NOMO-1 treated with DMSO at 0.1 percent for 48 hours (cell line): ENCODE measurements around the gene ADAM10.

ENCODE experiments used
- DNase-seq: peaks from one replicate; lab custom pipeline; 2025; ENCODE audit not compliant: unreplicated experiment; lab: John Stamatoyannopoulos, UW

The ADAM10 gene

DNA sequence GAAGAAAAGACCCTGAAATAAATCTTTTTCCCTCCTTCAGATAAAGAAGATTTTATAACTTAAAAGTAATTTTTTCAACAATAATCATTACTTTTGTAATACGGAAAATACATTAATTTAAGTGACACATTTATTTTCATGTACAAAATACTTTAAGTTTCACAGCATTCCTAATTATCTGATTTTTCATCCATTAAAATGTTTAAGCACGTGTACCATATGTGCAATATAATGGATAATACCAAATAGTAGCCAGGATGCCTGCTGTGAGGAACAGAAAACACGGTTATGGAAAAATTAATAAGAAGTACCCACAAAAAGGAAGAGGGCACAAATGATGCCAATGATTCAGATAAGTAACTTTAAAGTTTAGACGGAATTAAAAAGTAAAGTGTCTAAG, 33.5 kb downstream of the ADAM10 start:
- DNase-seq: no peak

DNA sequence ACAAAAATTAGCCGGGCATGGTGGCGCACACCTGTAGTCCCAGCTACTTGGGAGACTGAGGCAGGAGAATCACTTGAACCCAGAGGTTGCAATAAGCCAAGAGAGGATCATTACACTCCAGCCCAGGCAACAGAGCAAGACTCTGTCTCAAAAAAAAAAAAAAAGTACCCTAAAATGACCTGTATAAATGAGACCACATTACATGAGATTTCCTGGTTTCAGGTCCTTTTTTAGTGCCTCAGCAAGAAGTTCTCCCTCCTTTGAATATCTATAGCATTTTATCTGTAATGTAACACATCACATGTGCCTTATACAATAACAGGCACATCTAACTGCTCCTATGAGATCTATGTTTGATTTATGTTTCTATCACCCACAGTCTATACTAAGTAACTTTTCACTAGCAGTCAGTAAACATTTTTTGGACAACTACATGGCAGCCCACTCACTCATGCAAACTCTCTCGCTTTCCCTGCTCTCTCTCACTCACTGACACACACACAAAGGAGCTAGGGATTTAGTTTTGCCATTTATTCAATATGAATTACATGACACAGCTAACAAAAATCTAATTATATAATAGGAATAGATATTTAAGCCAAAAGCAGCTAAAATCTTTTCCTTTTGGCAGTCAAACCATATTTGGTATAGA, 34.1 kb downstream of the ADAM10 start:
- peak; percentile 67 for DNase-seq

DNA sequence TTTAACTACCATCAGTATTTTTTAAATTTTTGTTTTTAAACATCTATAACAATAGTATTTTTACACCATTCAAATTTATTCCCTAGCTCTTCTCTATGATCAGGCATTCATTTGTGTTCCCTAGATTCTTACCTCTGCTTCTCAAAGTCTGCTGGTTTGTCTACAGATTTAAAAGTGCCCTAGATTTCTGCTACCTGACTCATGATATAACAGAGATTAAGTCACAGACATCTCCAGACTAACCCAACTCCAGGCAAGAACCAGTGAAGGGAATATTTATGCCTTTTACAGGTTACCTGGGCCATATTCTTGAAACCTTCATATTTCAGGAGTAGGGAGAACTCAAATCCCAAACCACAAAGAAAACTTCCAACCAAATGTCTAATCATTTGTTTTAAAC, 38.8 kb downstream of the ADAM10 start:
- no peak for DNase-seq

DNA sequence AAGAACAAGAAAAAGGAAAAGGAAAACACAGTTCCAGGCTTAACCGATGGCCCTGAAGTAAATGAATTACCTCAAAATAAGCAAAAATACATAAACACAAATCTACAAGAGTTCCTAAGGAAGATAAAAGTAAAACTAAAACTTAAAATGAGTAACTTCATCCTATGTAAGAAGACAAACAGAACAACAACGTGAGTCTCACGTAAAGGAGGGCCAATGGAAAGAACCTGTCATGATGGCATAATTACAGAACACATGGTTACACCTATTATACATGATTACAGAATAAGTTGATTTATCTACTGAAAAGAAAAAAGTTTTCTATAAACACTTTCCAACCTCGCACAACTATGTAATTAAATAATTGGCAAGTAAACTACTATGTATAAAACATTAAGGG, 42.1 kb downstream of the ADAM10 start:
- no peak for DNase-seq

DNA sequence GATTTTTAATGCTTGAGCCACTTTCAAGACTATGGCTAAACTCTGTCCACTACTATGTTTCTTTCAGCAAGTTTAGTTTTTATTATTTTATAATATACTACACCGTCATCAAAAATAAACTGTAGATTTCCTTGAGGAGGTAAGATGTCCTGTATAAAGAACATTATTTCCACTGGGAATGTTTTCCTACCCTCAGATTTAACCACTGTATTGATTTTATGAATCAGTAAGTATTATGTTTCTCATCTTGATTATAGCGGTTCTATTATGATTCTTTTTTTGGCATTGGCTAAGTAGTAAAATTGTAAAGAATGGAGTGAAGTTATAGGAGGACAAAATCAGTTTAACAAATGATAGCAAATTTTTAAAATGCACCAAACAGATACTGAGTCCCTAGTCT, 44.4 kb downstream of the ADAM10 start:
- no peak for DNase-seq

DNA sequence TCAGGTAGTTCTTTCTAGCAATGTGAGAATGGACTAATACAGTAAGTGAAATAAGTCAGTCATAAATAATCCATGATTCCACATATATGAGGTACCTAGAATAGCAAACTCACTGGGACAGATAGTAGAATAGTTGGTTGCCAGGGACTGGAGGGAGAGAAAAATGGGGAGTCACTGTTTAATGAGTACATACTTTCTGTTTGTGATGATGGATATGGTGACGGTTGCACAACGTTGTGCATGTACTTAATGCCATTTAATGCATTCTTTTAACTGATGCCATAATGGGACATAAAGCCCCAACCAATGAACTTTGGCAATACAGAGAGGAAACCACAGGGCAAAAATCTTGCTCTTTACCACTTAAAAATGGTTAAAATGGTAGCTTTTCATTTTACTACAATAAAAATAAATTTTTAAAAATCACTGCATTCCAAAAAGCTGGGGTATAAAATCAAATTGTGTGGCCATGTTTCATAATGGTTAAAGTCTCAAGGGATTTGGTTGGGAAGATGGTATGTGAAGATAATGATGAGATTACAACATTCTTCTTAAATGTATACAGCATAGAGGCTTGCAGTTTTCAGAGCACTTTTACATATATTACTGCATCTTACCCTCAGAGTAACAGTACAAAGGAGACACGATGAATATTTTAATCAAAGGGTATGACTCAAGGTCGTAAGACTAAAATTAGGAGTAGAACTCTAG, 45.2 kb downstream of the ADAM10 start:
- DNase-seq: no peak

DNA sequence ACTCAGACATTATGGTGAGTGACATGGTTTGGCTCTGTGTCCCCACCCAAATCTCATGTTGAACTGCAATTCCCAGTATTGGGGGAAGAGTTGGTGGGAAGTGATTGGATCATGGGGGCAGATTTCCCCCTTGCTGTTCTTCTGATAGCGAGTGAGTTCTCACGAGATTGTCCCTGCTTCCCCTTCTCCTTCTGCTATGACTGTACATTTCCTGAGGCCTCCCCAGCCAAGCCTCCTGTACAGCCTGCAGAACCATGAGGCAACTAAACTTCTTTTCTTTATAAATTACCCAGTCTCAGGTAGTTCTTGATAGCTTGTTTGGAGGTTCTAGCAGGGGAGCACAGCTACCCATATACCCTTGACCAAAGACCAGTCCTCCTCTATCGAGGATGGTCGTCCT, 45.9 kb downstream of the ADAM10 start:
- peak; percentile 13 for DNase-seq

DNA sequence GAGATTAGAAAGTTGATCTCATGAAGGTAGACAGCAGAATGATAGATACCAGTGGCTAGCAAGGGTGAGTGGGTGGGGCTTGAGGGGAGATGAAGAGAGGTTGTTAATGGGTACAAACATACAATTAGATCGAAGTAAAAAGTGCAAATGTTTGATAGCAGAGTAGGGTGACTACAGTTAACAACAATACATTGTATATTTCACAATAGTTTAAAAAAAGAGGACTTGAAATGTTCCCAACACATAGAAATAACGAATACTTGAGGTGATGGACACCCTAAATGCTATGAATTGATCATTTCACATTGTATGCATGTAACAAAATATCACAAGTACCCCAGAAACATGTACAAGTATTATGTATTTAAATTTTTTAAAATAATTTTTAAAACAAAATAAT, 47.3 kb downstream of the ADAM10 start:
- no peak for DNase-seq

DNA sequence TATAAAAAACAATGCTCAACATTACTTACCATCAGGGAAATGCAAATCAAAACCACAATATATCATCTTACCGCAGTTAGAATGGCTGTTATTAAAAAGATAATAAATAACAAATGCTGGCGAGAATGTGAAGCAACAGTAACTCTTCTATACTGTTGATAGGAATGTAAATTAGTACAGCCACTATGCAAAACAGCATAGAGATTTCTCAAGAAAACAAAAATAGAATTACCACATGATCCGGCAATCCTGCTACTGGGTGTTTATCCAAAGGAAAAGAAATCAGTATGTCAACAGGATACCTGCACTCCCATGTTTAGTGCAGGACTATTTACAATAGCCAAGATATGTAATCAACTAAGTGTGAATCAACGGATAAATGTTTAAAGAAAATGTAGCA, 48.1 kb downstream of the ADAM10 start:
- DNase-seq: no peak

DNA sequence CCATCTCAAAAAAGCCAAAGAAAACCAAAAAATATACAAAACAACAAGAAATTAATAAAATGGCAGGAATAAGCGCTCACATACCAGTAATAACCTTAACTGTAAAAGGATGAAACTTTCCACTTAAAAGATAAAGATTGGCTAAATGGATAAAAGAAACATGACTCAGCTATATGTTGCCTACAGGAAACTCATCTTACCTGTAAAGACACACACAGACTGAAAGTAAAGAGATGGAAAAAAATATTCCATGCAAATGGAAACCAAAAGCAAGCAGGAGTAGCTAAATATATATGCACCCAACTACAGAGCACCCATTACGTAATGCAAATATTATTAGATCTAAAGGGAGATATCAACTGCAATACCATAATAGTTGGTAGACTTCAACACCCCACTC, 49.7 kb downstream of the ADAM10 start:
- DNase-seq: no peak

DNA sequence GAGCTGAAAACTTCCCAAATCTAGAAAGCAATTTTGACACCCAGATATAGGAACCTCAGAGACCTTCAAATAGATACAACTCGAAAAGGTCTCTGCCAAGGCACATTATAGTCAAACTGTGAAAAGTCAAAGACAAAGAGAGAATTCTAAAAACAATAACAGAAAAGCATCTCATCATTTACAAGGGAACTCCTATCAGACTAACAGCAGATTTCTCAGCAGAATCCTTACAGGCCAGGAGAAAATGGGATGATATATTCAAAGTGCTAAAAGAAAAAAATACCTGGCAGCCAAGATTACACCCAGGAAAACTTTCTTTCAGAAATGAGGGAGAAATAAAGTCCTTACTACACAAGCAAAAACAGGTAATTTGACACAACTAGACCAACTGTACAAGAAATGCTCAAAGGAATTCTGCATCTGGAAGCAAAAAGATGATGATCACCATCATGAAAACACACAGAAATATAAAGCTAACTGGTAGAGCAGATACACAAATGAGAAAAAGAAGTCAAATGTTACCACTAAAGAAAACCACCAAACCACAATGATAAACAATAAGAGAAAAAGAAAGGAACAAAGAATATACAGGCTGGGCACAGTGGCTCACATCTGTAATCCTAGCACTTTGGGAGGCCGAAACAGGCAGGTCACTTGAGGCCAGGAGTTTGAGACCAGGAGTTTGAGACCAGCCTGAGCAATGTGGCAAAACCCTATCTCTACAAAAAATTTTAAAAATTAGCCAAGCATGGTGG, 50.4 kb downstream of the ADAM10 start:
- DNase-seq: no peak

DNA sequence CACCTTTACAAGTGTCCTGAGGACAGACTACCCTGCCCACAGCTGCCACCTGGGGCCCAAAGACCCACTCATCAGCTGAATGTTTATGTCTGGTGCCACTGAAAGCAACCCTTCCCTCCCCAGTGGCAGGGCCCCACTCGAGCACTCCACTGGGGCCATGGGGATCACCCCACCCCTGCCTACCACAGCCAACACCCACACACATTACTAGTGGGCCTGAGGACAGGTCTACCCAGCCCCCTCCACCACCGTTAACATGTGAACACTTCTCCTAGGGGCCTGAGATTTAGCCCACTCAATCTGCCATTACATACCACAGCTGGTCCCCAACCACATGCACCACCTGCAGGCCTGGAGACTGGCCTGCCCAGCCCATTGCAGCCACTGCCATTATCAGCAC, 52.3 kb downstream of the ADAM10 start:
- no peak for DNase-seq

DNA sequence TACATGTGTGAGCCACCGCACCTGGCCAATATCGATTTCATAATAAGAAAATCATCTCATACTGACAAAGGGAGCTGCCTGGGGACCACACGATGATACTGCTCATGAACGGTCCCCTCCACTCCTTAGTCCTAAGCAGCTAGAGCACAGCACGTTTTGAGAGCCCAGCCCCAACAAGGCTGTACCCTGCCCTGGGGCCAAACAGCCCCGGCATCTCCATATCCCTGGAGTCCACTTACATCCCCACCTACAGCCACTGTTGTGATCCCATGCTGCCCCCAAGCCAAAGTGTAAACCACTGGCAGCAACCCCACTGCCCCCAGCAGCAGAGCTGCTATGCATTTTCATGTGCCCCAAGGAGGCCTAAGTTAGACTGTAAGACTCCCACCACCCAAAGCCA, 52.8 kb downstream of the ADAM10 start:
- DNase-seq: no peak

DNA sequence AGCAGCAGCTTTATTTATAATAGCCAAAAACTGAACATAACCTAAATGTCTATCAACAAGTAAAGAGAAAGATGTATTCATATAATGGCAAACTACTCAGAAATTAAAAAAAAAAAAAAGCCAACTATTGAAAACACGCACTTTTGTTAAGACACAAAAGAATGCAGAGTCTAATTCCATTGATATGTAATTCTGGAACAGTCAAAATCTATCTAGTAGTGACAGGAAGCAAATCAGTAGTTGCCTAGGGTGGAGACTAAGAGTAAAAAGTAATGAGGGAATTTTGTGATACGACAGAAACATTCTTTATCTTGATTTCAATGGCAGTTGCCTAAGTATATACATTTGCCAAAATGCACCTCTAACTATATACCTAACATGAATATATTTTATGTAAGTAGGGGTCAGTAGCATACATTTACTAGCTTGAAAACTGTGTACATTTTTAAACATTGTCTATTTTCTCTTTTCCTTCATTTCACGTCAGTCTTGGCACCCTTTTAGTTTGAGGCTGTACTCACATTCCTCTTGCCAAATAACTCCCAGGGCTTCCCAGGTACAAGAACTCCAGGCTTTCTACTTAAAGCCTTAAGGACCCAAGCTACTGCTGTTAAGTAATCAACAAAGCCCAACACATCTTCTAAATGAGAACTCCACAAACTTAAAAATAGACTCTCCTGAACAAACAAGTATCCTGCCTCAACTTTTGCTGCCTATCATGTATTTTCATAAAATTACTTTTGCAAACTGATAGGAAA, 54.7 kb downstream of the ADAM10 start:
- DNase-seq: no peak

DNA sequence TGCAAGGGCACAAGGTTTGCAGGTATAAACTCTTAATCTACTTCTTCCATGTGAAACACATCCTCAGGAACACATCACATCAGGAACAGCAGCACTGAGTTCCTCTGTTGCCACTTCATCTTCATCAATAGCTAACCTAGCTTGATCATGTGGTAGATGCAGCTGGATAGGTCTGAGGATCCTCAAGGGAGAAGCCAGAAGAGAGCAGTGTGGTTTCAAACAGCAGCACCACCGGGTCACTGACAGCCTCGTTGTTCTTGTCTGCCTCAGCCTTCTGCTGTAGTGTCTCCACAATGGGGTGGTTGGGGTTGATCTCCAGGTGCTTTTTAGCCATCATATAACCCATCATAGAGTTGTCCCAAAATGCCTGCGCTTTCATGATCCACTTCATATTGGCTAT, 58.8 kb downstream of the ADAM10 start:
- no peak for DNase-seq

DNA sequence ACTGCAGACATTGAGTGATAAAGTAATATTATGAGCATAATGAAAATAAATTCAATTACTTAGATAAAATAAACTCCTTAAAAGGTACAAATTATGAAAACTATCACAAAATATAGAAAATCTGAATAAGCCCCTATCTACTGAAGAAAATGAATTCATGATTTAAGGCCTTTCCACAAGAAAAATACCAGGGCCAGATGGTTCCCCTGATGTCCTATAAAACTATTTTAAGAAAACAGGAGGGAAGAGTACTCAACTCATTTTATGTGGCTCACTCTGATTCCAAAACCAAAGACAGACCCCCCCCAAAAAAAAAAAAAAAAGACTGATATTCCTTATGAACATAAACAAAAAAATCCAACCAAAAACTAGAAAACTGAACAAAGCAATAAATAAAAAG, 59.9 kb downstream of the ADAM10 start:
- DNase-seq: no peak

DNA sequence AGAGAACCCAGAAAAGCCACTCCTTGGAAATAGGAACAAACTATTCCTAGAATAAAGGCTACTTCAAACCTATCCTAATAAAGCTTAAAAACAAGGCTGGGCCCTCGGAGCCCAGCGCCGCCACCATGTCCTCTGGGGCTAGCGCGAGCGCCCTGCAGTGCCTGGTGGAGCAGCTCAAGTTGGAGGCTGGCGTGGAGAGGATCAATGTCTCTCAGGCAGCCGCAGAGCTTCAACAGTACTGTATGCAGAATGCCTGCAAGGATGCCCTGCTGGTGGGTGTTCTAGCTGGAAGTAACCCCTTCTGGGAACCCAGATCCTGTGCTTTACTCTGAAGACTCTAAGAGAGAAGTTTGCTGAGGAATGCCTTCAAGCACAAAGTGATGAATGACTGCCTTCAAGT, 63.2 kb downstream of the ADAM10 start:
- DNase-seq: no peak

DNA sequence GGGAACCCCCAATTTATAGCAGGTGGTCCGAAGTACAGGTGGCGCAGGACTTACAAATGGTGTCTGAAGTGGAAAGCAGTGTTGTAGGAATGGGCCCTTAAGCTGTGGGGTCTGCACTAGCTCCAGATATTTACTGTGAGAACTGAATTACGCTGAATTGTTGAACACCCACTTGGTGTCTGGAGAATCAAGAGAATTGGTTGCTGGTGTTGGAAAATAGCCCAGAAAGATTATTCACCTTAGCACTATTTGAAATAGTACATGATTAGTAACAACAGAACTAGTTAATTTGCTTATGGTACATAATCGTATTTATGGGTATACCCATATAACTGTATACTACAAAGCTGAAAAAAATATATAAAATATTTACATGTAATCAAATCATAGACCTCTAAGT, 64.8 kb downstream of the ADAM10 start:
- no peak for DNase-seq

DNA sequence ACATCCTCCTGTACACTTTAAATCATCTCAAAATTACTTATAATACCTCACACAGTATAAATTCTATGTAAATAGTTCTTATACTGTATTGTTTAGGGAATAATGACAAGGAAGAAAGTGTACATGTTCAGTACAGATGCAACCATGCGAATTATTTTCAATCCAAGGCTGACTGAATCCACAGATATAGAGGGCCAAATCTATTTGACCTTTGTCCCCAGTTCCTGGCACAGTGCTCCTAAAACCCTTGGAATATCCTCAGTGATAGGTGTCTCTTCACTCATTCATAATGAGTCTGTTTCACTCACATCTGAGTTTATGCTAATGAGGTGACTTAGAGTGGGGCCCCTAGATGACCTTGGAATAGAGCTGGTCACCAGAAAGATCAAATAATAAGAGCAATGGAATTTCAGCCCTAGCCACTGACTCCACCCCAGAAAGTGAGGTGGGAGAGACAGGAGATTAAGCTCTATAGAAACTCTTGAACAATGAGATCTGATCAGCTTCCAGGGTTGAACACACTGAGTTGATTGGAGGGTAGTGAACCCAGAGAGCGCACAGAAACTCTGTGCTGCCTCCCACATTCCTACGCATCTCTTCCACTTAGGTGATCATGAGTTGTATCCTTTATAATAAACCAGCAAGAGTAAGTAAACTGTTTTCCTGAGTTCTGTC, 65.3 kb downstream of the ADAM10 start:
- no peak for DNase-seq

DNA sequence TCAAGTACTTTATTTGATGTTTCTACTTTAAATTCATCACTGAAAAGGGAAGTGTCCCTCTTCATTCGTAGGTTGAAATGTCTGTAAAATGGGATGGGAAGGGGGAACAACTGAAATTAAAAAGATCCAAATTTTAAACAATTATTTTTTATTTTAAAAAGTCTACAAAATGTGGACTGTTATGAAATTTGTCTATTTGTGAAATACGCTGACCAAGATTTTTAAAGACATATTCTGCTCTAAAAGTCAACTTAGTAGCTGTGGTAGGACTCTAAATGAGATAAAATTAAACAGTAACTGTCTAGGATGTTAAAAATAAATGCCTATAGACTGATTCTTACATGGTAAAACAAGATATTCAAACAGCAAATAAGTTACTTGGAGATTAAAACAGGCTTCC, 67.3 kb downstream of the ADAM10 start:
- DNase-seq: no peak

DNA sequence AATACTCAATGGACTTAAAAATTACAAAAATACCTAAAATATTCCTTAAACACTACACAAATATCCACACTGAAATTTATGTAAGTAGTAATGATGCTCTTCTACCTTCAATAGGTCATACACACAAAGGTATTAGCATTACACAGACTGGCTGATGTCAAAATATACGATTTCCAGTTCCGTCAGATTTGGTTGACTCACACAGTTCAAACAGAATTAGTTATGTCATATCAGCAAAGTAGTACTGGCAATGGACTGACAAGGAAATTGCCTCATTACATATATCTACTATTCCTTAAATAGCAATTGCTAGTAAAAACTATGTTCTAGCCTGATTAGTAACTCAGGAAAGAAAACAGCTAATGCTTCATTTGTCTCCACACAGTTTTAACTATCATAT, 70.8 kb downstream of the ADAM10 start:
- DNase-seq: peak; percentile 41
